ENCODE data around the gene EEF2KMT. TPM values are rescaled to one million over a fixed set of nuclear protein-coding genes. Genes with fewer than 3 reads are reported as not detected.

EEF2KMT gene
- total and polyA plus RNA-seq, 2 donors (not counting 3 experiments of a cell fraction or from before 2014, with no cell fraction given): 13.9 to 15.5 TPM

DNA sequence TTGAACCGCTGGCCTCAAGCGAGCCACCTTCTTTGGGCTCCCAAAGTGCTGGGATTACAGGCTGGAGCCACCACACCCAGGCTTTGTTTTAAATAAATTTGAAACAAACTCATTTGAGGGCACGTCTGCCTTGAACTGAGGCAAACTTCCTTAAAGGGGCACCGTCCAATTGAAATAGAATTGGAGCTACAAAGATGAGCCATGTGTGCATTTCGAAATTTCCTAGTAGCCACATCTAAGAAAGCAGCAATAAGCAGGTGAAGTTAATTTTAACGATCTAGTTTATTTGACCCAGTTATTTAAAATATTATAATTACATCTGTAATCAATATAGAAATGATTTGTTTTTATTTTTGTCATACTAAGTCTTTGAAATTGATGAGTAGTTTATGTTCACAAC lies 31.1 kb downstream of the EEF2KMT start:
- H4K20me1 ChIP-seq (replicated peaks; ENCODE audit: control insufficient read depth, extremely low read depth, insufficient read depth, low read length): no peaks in the 10 kb centered on the region
- no peaks in the 10 kb centered on the region for H3K79me2 ChIP-seq (ENCODE audit: control insufficient read depth, insufficient read depth, low read length)
- H3K9me1 ChIP-seq (replicated peaks; ENCODE audit: control insufficient read depth, extremely low read depth, insufficient read depth, low read length): no peaks in the 10 kb centered on the region
- no peak for DNase-seq (ENCODE audit: low read depth, low spot score)
- peaks cover 0 to 3% of the 10 kb centered on the region in 2 experiments for H3K27me3 ChIP-seq (ENCODE audit: control insufficient read depth in 2 of 2, insufficient read depth in 2 of 2, low read length in 2 of 2)
- no peaks in the 10 kb centered on the region for H3K9me3 ChIP-seq (replicated peaks; ENCODE audit: control insufficient read depth, insufficient read depth, low read length)
- H3K4me3 ChIP-seq (replicated peaks in 1 of 3; ENCODE audit: insufficient read depth in 1 of 3, low read depth in 1 of 3, low read length in 3 of 3): no peak overlapping the region
- CTCF ChIA-PET: no interaction called here
- BruUV-seq (replicated peaks): no TSS peak
- H3K4me2 ChIP-seq (ENCODE audit: insufficient read depth, low read length): no peak overlapping the region
- no peak overlapping the region for H3K9ac ChIP-seq (replicated peaks; ENCODE audit: extremely low read depth, insufficient read depth, low read length)
- no peak for FAIRE-seq
- intact Hi-C loops (cut with micrococcal nuclease): no loop called here
- H3K27ac ChIP-seq (ENCODE audit: insufficient read depth, low read depth, low read length): no peak overlapping the region
- TF ChIP-seq FOS (IDR thresholded peaks at IDR 0.05; ENCODE audit: borderline replicate concordance, insufficient read depth, low read length) (no peak), MYC (IDR thresholded peaks at IDR 0.05; ENCODE audit: low read depth, low read length) (no peak), EZH2 (IDR thresholded peaks at IDR 0.05; ENCODE audit: borderline replicate concordance, low read depth, low read length, severe bottlenecking) (no peak), CTCF (IDR thresholded peaks at IDR 0.05; ENCODE audit: extremely low read depth in 1 of 2, insufficient read depth in 1 of 2, low read depth in 1 of 2, low read length in 2 of 2) (no peak), JUN (IDR thresholded peaks at IDR 0.05; ENCODE audit: borderline replicate concordance, insufficient read depth, insufficient read length, low read depth) (no peak), POLR2A (IDR thresholded peaks at IDR 0.05; ENCODE audit: low read depth, low read length) (no peak), POLR2AphosphoS5 (IDR thresholded peaks at IDR 0.05; ENCODE audit: insufficient read depth, low read depth, low read length) (no peak), GATA2 (IDR thresholded peaks at IDR 0.05; ENCODE audit: insufficient read depth, insufficient read length, low read depth, low read length) (no peak), MAX (IDR thresholded peaks at IDR 0.05; ENCODE audit: insufficient read depth, insufficient read length) (no peak)
- no peak overlapping the region for H2AFZ ChIP-seq (ENCODE audit: low read depth, low read length)
- H3K36me3 ChIP-seq (ENCODE audit: control insufficient read depth in 2 of 2, extremely low read depth in 1 of 2, insufficient read depth in 2 of 2, low read length in 2 of 2): no peaks in the 10 kb centered on the region
- dilution Hi-C loops (cut with MboI; ENCODE audit: extremely low pct_ligation_motif_present, low sequenced_read_pairs): no loop called here
- POLR2A ChIA-PET: no interaction called here
- no peaks in the 10 kb centered on the region for H3K4me1 ChIP-seq (ENCODE audit: control insufficient read depth, extremely low read depth, insufficient read depth, low read length)

Data from endothelial cell of umbilical vein (primary cell).